Measurements from ENCODE around the gene RAB44. TPM values are rescaled to one million over a fixed set of nuclear protein-coding genes. Genes with fewer than 3 reads are reported as not detected.

The RAB44 gene
- total RNA-seq, 1 donor from 2014 or later = 0.96 TPM

- DNase-seq (no peak), ATAC-seq (no peak)
- Histone ChIP-seq H3K4me3 (no peak overlapping the region), H3K36me3 (no peaks in the 10 kb centered on the region), H3K4me1 (peaks cover 12% of the 10 kb centered on the region), H3K9me3 (no peaks in the 10 kb centered on the region), H3K27ac (no peak overlapping the region), H3K27me3 (no peaks in the 10 kb centered on the region)
- no peak for TF ChIP-seq CTCF (IDR thresholded peaks at IDR 0.05)
- intact Hi-C loops (cut with DNase I) = no loop called here
These were observed 76.7 kb downstream of the RAB44 start for GRCh38 chr6:36774331-36774730.

GRCh38 chr6:36776167-36776566 is 78.5 kb downstream of the RAB44 start:
- ATAC-seq (no peak), DNase-seq (no peak)
- Histone ChIP-seq H3K4me1 (no peaks in the 10 kb centered on the region), H3K9me3 (no peaks in the 10 kb centered on the region), H3K27me3 (no peaks in the 10 kb centered on the region), H3K36me3 (no peaks in the 10 kb centered on the region), H3K4me3 (no peak overlapping the region), H3K27ac (no peak overlapping the region)
- no peak for TF ChIP-seq CTCF (IDR thresholded peaks at IDR 0.05)
- intact Hi-C loops (cut with DNase I) = no loop called here

- intact Hi-C loops (cut with DNase I) = no loop called here
- no peak for TF ChIP-seq CTCF (IDR thresholded peaks at IDR 0.05)
- DNase-seq (no peak), ATAC-seq (no peak)
- Histone ChIP-seq H3K4me3 (no peak overlapping the region), H3K36me3 (no peaks in the 10 kb centered on the region), H3K27me3 (no peaks in the 10 kb centered on the region), H3K27ac (no peak overlapping the region), H3K9me3 (no peaks in the 10 kb centered on the region), H3K4me1 (no peaks in the 10 kb centered on the region)
These were observed 80.2 kb downstream of the RAB44 start for GRCh38 chr6:36777801-36778200.

GRCh38 chr6:36779227-36779626 is 81.6 kb downstream of the RAB44 start:
- Histone ChIP-seq H3K4me1 (no peaks in the 10 kb centered on the region), H3K27ac (no peak overlapping the region), H3K9me3 (no peaks in the 10 kb centered on the region), H3K4me3 (no peak overlapping the region), H3K27me3 (no peaks in the 10 kb centered on the region), H3K36me3 (no peaks in the 10 kb centered on the region)
- no peak for TF ChIP-seq CTCF (IDR thresholded peaks at IDR 0.05)
- ATAC-seq (no peak), DNase-seq (no peak)
- intact Hi-C loops (cut with DNase I) = no loop called here

GRCh38 chr6:36780442-36781177 is 83.0 kb downstream of the RAB44 start:
- no peaks in the 10 kb centered on the region for H3K27me3 ChIP-seq
- no peaks in the 10 kb centered on the region for H3K9me3 ChIP-seq
- no peak overlapping the region for H3K27ac ChIP-seq
- TF ChIP-seq CTCF (IDR thresholded peaks at IDR 0.05) = no peak
- DNase-seq = no peak
- H3K36me3 ChIP-seq = no peaks in the 10 kb centered on the region
- peak; percentile 61 for ATAC-seq
- no peak overlapping the region for H3K4me3 ChIP-seq
- H3K4me1 ChIP-seq = no peaks in the 10 kb centered on the region
- intact Hi-C loops (cut with DNase I) = no loop called here

GRCh38 chr6:36781669-36782068 is 84.0 kb downstream of the RAB44 start:
- Histone ChIP-seq H3K4me1 (no peaks in the 10 kb centered on the region), H3K27ac (no peak overlapping the region), H3K4me3 (no peak overlapping the region), H3K9me3 (no peaks in the 10 kb centered on the region), H3K27me3 (no peaks in the 10 kb centered on the region), H3K36me3 (no peaks in the 10 kb centered on the region)
- no peak for TF ChIP-seq CTCF (IDR thresholded peaks at IDR 0.05)
- ATAC-seq = no peak
- no peak for DNase-seq
- intact Hi-C loops (cut with DNase I) = no loop called here

All from upper lobe of right lung (tissue), 1 donor.